OCI-M2 (cell line): ENCODE measurements around the gene DRICH1.
"Not testable (repeated sequence)": the region's sequence is repeated elsewhere in the genome, so short reads cannot be mapped to it uniquely, and the experiment has no call there.

Experiments used
- DNase-seq: peaks from one replicate; lab custom pipeline; 2025; ENCODE audit not compliant: unreplicated experiment; lab: John Stamatoyannopoulos, UW

DRICH1 gene

DNA sequence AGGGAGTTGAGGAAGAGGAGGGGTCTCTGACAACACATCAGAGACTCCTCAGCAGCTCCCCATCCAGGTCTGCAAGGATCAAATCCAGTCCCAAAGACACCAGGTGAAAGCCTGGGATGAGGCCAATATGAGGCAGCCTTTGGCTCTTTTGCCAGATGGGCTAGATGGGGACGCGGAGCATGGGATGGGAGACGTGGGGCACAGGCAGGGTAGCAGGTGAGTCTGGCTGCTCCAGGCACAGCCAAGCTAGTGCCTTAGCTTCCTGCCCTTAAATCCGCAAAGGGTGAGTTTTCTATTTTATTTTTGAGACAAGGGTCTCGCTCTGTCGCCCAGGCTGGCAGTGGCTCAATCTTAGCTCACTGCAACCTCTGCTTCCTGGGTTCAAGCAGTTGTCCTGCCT, 19.6 kb upstream of the DRICH1 start:
- no peak for DNase-seq

DNA sequence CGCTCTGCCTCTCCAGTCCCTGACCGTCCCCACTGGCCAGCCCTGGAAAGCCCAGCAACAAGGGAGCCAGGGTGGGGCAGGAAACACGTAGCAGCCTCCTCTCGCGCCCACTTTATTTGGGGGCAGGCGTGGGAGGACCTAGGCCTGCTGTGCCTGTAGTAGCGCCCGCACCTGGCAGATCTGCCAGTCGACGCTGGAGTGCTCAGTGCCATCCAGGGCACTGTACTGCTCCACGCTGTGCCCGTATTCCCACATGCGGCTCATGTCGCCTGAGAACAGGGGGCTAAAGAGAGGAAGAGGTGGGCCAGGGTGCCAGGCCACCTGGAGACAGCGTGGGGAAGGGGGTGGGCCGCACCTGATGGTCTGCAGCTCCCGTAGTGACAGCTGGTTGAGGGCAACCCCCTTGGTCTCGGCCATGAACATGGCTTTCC, 17.0 kb upstream of the DRICH1 start:
- DNase-seq = no peak

GRCh38 chr22:23646526-23646925, 14.4 kb upstream of the DRICH1 start:
- not testable (repeated sequence) for DNase-seq

GRCh38 chr22:23640206-23640605, 8.1 kb upstream of the DRICH1 start:
- DNase-seq = not testable (repeated sequence)

DNA sequence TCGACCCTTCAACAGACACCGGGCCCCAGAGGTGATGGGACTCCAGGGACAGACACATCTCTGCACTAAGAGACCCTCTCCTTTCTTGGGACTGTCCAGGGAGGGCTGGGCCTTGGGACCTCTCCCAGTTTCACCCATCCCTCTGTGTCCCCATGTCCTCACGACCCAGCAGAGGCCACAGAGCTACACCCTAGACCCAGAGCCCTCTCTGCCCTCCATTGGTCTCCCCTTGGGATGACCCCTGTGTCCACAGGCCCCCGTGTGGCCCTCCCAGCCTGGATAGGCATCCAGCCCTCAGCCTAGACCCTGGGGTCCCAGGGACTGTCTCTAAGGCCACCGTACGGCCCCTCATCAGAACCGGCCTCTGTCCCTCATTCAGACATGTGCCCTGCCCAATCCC, 7.5 kb upstream of the DRICH1 start:
- no peak for DNase-seq

- DNase-seq = no peak
Measured at GRCh38 chr22:23638611-23639010, 6.5 kb upstream of the DRICH1 start.

GRCh38 chr22:23635291-23635690, 3.2 kb upstream of the DRICH1 start:
- DNase-seq = not testable (repeated sequence)

DNA sequence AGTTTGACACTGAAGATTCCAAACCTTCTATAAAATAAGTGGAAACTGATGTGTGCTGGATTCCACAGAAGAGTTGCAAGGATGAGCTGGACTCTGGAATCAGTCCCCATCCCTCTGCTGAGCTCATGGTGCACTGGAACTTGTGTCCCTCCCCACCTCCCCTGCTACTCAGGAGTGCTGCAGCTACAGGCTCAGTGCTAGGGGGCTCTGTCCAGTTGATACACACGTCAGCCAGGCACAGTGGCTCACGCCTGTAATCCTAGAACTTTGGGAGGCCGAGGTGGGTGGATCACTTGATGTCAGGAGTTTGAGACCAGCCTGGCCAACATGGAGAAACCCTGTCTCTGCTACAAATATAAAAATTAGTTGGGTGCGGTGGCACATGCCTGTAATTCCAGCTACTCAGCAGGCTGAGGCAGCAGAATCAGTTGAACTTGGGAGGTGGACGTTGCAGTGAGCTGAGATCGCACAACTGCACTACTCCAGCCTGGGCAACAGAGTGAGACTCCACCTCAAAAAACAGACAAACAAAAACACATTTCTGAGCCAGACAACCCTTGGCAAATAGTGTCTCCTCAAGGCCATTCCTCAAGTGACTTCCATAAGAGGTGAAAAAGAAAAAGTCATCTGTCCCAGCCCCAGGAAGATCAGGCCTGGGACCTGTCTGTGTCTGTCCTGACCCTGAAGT, 3.9 kb downstream of the DRICH1 start:
- not testable (repeated sequence) for DNase-seq

- not testable (repeated sequence) for DNase-seq
Measured at GRCh38 chr22:23627401-23628055, 4.6 kb downstream of the DRICH1 start.

DNA sequence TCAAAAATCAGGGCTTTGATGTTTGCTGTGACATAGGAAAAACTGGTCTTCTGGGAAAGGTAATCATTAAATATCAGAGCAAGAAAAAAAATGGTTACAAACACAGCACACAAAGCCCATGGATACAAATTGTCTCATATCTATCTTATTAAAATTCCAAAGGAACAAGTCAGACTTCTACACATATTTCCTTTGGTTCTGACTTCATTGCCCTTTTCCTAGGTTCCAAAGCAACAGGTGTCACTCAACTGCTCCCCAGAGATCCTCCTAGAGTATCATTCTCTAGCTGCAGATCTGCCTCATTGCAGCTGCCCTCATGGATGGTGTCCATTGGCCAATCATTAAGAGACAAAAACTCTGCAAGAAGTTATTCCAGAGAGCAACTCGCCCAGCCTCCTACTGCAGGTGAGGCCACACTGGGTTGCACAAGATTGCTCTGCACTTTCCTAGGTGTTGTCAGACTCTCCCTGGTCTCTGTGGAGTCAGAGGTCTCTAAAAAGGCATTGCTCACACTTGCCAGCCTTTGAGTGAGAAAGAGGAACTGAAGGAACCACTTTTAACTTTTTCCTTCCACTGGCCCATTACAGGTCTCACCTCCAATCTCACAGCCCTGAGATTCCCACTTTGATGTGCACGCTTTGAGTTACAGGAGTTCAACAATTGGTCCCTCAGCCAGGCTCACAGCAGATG, 5.7 kb downstream of the DRICH1 start:
- no peak for DNase-seq

DNA sequence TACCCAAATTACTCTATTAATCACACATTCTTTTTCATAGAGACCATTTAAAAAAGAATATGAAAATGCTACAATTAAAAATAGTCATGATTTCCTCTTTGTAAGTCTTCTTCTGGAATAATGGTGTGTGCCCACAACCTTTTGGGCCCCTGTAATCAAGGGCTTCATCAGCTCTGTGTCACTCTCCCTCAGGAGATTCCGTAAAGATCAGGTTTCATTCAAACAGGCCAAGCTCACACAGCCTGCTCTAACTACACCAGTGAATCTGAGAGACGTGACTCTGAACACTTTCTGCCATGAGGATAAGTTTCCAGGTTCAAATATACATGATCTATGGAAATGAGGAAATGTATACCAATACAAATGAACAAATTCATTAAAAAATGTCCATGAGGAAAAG, 9.5 kb downstream of the DRICH1 start:
- DNase-seq = no peak

DNA sequence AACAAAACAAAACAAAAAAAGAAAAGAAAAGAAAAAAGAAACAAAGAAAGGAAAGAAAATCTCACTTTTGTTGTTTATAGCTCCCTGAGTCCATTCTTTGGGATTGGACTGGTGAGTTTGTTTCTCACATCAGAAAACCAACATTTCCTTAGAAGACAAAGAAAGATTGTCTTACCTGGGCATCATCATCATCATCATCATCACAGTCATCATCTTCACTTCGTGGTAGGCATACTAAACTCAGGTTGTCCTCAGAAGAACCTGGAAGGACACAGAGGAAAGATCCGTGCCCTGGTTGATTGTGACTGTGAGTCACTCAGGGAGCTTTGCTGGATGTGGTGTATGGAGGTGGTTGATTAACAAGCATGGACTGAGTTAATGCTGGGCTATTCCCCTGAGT, 10.2 kb downstream of the DRICH1 start:
- DNase-seq = not testable (repeated sequence)

GRCh38 chr22:23621082-23621780, 10.9 kb downstream of the DRICH1 start:
- DNase-seq = no peak

DNA sequence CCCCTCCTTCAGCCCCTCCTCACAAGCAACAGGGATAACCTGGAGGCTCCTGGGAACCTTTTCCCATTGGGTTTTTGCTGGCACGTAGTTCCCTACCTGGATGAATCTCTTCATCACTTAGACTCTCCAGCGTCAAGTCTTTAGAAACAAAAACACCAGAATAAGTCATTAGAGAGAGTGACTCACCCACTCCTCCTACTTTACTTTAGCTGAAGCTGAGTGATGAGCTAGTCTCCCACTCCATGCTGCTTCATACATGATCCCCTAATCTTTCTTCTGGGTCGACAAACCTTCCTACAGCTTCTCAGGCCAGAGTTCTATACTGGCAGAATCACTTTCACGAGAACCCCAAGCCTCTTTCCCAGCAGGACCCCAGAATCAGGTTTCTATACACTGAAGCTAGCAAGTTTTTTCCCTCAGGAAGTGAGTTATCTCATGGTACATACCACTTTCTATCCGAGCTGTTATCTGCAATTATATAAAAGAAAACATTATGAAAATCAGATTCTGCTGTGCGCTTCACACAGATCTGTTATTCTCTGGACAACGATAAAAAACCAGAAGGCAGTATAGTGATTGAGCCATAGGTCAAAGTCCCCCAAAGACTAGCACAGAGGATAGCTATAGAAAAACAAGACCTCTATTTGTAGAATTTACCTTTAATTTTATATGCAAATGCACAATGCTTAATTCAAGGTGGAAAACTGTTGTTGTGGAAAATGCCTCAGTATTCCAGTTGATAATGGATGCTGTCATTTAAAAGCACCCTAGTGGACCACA, 18.7 kb downstream of the DRICH1 start:
- no peak for DNase-seq

- no peak for DNase-seq
Measured at GRCh38 chr22:23609983-23610781, 21.9 kb downstream of the DRICH1 start.

DNA sequence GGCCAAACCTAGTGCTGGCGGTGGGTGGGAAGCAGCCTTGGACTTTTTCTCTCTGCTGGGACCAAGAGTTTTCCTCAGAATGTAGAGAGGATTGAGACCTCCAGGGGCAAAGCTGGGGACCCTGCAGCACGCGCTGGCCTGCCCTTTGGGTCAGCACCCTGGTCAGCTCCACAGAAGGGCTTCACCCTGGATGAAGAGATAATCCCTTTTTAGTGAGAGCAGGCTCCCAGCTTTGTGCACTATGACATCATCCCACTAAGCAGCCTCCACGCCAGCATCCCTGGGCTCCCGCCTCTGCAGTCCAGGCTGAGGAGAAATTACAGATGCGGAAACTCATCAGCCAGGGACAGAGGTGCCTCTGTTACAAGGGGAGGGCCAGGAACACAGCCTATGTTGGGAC, 23.5 kb downstream of the DRICH1 start:
- no peak for DNase-seq

GRCh38 chr22:23606204-23607131, 25.7 kb downstream of the DRICH1 start:
- no peak for DNase-seq

DNA sequence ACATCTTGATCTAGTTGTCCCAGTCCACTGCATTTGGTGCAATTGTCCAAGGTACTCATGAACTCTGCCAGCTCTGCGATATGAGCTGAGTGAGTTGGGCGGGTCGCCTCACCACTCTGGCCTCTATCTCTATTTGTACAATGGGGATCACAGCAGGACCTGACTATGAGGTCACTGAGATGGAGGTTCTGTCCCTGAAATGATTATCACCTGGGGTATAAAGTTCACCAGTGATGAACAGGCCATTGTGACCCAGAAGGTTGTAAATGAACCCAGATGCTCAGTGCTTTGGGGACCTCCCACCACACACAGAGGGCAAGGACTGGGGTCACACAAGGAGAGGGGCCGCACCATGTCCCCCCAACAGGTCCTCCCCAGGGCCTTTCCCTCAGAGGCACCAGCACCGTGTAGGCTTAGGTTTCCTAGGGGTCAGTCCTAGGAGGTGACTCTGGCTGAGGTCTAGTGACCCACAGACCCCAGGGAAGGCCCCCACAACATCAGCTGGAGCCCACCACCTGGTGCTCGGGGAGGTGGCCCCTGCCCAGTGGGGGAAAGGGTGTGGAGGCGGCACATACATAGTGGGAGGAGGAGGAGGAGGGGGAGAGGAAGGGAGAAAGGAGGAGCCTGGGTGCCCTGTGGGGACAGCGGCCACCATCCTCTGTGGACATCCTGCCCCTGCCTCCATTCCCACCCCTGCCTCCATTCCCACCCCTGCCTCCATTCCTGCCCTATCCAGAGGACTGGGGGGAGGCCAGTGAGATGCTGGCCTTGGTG, 27.0 kb downstream of the DRICH1 start:
- DNase-seq = no peak
